ENCODE measurements around the gene PTPN1.

DNA sequence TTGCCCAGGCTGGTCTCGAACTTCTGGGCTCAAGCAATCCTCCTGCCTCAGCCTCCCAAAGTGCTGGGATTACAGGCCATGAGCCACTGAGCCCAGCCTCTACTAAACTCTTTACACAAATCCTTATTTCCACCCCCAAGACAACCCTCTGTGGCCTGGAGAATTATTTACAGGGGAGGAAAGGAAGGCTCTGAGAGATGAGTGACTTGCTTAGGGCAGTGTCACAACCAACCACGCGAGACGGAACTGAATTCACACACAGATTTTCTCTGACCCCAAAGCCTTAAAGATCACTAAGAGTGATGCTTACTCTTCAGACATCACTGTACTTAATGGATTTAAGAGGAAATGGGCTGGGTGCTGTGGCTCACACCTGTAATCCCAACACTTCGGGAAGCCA is 95.0 kb downstream of the PTPN1 start:
- TF ChIP-seq, protein P1, sequence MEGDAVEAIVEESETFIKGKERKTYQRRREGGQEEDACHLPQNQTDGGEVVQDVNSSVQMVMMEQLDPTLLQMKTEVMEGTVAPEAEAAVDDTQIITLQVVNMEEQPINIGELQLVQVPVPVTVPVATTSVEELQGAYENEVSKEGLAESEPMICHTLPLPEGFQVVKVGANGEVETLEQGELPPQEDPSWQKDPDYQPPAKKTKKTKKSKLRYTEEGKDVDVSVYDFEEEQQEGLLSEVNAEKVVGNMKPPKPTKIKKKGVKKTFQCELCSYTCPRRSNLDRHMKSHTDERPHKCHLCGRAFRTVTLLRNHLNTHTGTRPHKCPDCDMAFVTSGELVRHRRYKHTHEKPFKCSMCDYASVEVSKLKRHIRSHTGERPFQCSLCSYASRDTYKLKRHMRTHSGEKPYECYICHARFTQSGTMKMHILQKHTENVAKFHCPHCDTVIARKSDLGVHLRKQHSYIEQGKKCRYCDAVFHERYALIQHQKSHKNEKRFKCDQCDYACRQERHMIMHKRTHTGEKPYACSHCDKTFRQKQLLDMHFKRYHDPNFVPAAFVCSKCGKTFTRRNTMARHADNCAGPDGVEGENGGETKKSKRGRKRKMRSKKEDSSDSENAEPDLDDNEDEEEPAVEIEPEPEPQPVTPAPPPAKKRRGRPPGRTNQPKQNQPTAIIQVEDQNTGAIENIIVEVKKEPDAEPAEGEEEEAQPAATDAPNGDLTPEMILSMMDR (IDR thresholded peaks at IDR 0.05; ENCODE audit: low read depth, low read length, poor library complexity, severe bottlenecking) = no peak
- no peak for TF ChIP-seq EZH2phosphoT487 (IDR thresholded peaks at IDR 0.05; ENCODE audit: borderline replicate concordance, low read length)

Measured in DOHH2 (cell line).